Activated T-cell treated with anti-CD3 and anti-CD28 coated beads, Interleukin-2, amount 50 U/mL, for 72 hours (primary cell): ENCODE data around the gene LAGE3. TPM values are rescaled to one million over a fixed set of nuclear protein-coding genes. Genes with fewer than 3 reads are reported as not detected.
A peak's percentile ranks its signal among the peaks of the same experiment; 100 is the strongest.

ENCODE experiments used
- ATAC-seq, 2 donors: fragments of 150-1000 bp; cut with Tn5 transposase; replicated peaks in 1 of 2; 2 replicates each; pipeline ENCODE4 v1.10.0; 2021; ENCODE audit warnings: moderate library complexity in 2 of 2, mild to moderate bottlenecking in 1 of 2
- DNase-seq, 2 donors: peaks; one replicate each; pipeline ENCODE4 v3.0.0; 2021 to 2022; ENCODE audit warnings: mixed read lengths in 1 of 2
- H3K27ac Mint-ChIP-seq: one replicate; pipeline ENCODE4 v1.8.0; 2022; ENCODE audit warnings: mild to moderate bottlenecking, moderate library complexity, mixed read lengths
- H3K27me3 Mint-ChIP-seq: one replicate; pipeline ENCODE4 v1.8.0; 2022; ENCODE audit warnings: low read depth, mixed read lengths
- H3K36me3 Mint-ChIP-seq, 2 donors: one replicate each; pipeline ENCODE4 v1.8.0; 2022; ENCODE audit warnings: mixed read lengths in 2 of 2, mild to moderate bottlenecking in 1 of 2; ENCODE audit not compliant: insufficient read depth in 2 of 2
- H3K4me1 Mint-ChIP-seq: one replicate; pipeline ENCODE4 v1.8.0; 2022; ENCODE audit warnings: low read depth, mixed read lengths
- H3K4me3 Mint-ChIP-seq, 2 donors: one replicate each; pipeline ENCODE4 v1.8.0; 2022; ENCODE audit warnings: mild to moderate bottlenecking in 2 of 2, mixed read lengths in 2 of 2, moderate library complexity in 2 of 2
- H3K9me3 Mint-ChIP-seq, 2 donors: one replicate each; pipeline ENCODE4 v1.8.0; 2022; ENCODE audit warnings: mixed read lengths in 2 of 2
- total RNA-seq, 2 donors: library from RNA; stranded (reverse); gene quantifications; one replicate each; pipeline ENCODE4 v1.2.3, GENCODE V29; 2022

LAGE3 gene
- total RNA-seq, 2 donors from 2014 or later, result 34.3 to 35.8 TPM

- peak overlapping the region; percentile 90 to 95 for H3K4me3 Mint-ChIP-seq
- no peaks in the 10 kb centered on the region for H3K9me3 Mint-ChIP-seq
- no peaks in the 10 kb centered on the region for H3K27me3 Mint-ChIP-seq
- DNase-seq (peak; percentile 44 to 46), ATAC-seq (peak; percentile 25 to 32)
- H3K27ac Mint-ChIP-seq, result peak overlapping the region; percentile 81
- H3K4me1 Mint-ChIP-seq, result peaks cover 15% of the 10 kb centered on the region
- H3K36me3 Mint-ChIP-seq, result peaks cover 0 to 10% of the 10 kb centered on the region in 2 donors
These were observed 10.9 kb upstream of the LAGE3 start for GRCh38 chrX:154490021-154490413.

GRCh38 chrX:154489182-154489581, 10.1 kb upstream of the LAGE3 start:
- Mint-ChIP-seq H3K9me3 (no peaks in the 10 kb centered on the region), H3K4me1 (peaks cover 15% of the 10 kb centered on the region), H3K27ac (no peak overlapping the region), H3K4me3 (peak overlapping the region; percentile 90 to 95), H3K27me3 (no peaks in the 10 kb centered on the region), H3K36me3 (peaks cover 0 to 10% of the 10 kb centered on the region in 2 donors)
- DNase-seq, result no peak
- no peak for ATAC-seq

- ATAC-seq, result no peak
- Mint-ChIP-seq H3K27ac (peak overlapping the region; percentile 3), H3K4me1 (peaks cover 15% of the 10 kb centered on the region), H3K36me3 (peaks cover 0 to 10% of the 10 kb centered on the region in 2 donors), H3K4me3 (peak overlapping the region; percentile 15 to 36), H3K27me3 (no peaks in the 10 kb centered on the region), H3K9me3 (no peaks in the 10 kb centered on the region)
- DNase-seq, result no peak
These were observed 9.4 kb upstream of the LAGE3 start for GRCh38 chrX:154488336-154489075.

- Mint-ChIP-seq H3K4me3 (peak overlapping the region; percentile 85 to 86), H3K27me3 (no peaks in the 10 kb centered on the region), H3K27ac (peak overlapping the region; percentile 3), H3K9me3 (no peaks in the 10 kb centered on the region), H3K36me3 (peaks cover 0 to 10% of the 10 kb centered on the region in 2 donors), H3K4me1 (peaks cover 15% of the 10 kb centered on the region)
- DNase-seq (no peak), ATAC-seq (no peak)
These were observed 8.6 kb upstream of the LAGE3 start for GRCh38 chrX:154487518-154488290.

GRCh38 chrX:154486396-154487207, 7.5 kb upstream of the LAGE3 start, which contains the start of gene UBL4A:
Gene UBL4A, minus strand, starts transcription at chrX:154486615. Its CDS starts 31 bp downstream, at chrX:154486584.
- ATAC-seq (peak; percentile 26 to 32), DNase-seq (peak; percentile 61 to 72)
- H3K4me3 Mint-ChIP-seq, result peak within 1 kb of the TSS; percentile 85 to 86
- peaks cover 15% of the 10 kb centered on the region for H3K4me1 Mint-ChIP-seq
- H3K27ac Mint-ChIP-seq, result peak within 1 kb of the TSS; percentile 68
- peaks cover 0 to 10% of the 10 kb centered on the region in 2 donors for H3K36me3 Mint-ChIP-seq
- H3K27me3 Mint-ChIP-seq, result no peaks in the 10 kb centered on the region
- H3K9me3 Mint-ChIP-seq, result no peaks in the 10 kb centered on the region

- peak; percentile 6 to 16 for ATAC-seq
- peaks cover 15% of the 10 kb centered on the region for H3K4me1 Mint-ChIP-seq
- H3K36me3 Mint-ChIP-seq, result peaks cover 0 to 10% of the 10 kb centered on the region in 2 donors
- no peaks in the 10 kb centered on the region for H3K27me3 Mint-ChIP-seq
- H3K4me3 Mint-ChIP-seq, result peak overlapping the region; percentile 66 to 68
- H3K27ac Mint-ChIP-seq, result no peak overlapping the region
- H3K9me3 Mint-ChIP-seq, result no peaks in the 10 kb centered on the region
- peak; percentile 45 to 56 for DNase-seq
These were observed 6.9 kb upstream of the LAGE3 start for GRCh38 chrX:154486052-154486395.

GRCh38 chrX:154485150-154486051, 6.3 kb upstream of the LAGE3 start:
- Mint-ChIP-seq H3K27me3 (no peaks in the 10 kb centered on the region), H3K27ac (no peak overlapping the region), H3K4me1 (peaks cover 15% of the 10 kb centered on the region), H3K36me3 (peaks cover 0 to 10% of the 10 kb centered on the region in 2 donors), H3K4me3 (peak overlapping the region; percentile 66 to 68), H3K9me3 (no peaks in the 10 kb centered on the region)
- no peak for ATAC-seq
- no peak for DNase-seq

GRCh38 chrX:154484255-154485149, 5.4 kb upstream of the LAGE3 start:
- ATAC-seq (peak in 1 of 2 donors; percentile 27), DNase-seq (no peak)
- Mint-ChIP-seq H3K27ac (no peak overlapping the region), H3K4me3 (peak overlapping the region; percentile 66 to 68), H3K9me3 (no peaks in the 10 kb centered on the region), H3K36me3 (peaks cover 0 to 8% of the 10 kb centered on the region in 2 donors), H3K4me1 (peaks cover 14% of the 10 kb centered on the region), H3K27me3 (no peaks in the 10 kb centered on the region)

GRCh38 chrX:154483325-154483724, 4.2 kb upstream of the LAGE3 start:
- peaks cover 0 to 8% of the 10 kb centered on the region in 2 donors for H3K36me3 Mint-ChIP-seq
- no peak overlapping the region for H3K4me3 Mint-ChIP-seq
- H3K27ac Mint-ChIP-seq, result no peak overlapping the region
- no peaks in the 10 kb centered on the region for H3K27me3 Mint-ChIP-seq
- H3K4me1 Mint-ChIP-seq, result peaks cover 13% of the 10 kb centered on the region
- no peaks in the 10 kb centered on the region for H3K9me3 Mint-ChIP-seq
- ATAC-seq (no peak), DNase-seq (no peak)

GRCh38 chrX:154482786-154483185, 3.7 kb upstream of the LAGE3 start:
- Mint-ChIP-seq H3K27ac (no peak overlapping the region), H3K36me3 (peaks cover 0 to 4% of the 10 kb centered on the region in 2 donors), H3K9me3 (no peaks in the 10 kb centered on the region)

GRCh38 chrX:154481911-154482601, 3.0 kb upstream of the LAGE3 start:
- H3K4me3 Mint-ChIP-seq, result no peak overlapping the region
- H3K9me3 Mint-ChIP-seq, result no peaks in the 10 kb centered on the region
- H3K27me3 Mint-ChIP-seq, result no peaks in the 10 kb centered on the region
- peaks cover 0 to 2% of the 10 kb centered on the region in 2 donors for H3K36me3 Mint-ChIP-seq
- DNase-seq (no peak), ATAC-seq (no peak)
- H3K4me1 Mint-ChIP-seq, result peaks cover 7% of the 10 kb centered on the region
- H3K27ac Mint-ChIP-seq, result no peak overlapping the region

More at GRCh38 chrX:154482786-154483185, 3.7 kb upstream of the LAGE3 start:
- H3K4me1 Mint-ChIP-seq, result peaks cover 9% of the 10 kb centered on the region
- ATAC-seq, result no peak
- H3K27me3 Mint-ChIP-seq, result no peaks in the 10 kb centered on the region
- H3K4me3 Mint-ChIP-seq, result no peak overlapping the region
- no peak for DNase-seq
